MM.1S (cell line): ENCODE data around the gene GRIK4.

Experiments
- DNase-seq: peaks from one replicate; pipeline ENCODE4 v3.0.0-alpha.2; 2015
- H2AFZ ChIP-seq: fragments of 300-600 bp; sonication (generic); 2 replicates; pipeline ENCODE4 v1.6.0; 2016; ENCODE audit warnings: antibody characterized with exemption, low read length
- H3F3A ChIP-seq: fragments of 300-600 bp; sonication (generic); 2 replicates; pipeline ENCODE4 v1.6.1; 2016; ENCODE audit warnings: mild to moderate bottlenecking, antibody characterized with exemption, low read length, moderate library complexity, mixed read lengths; ENCODE audit not compliant: insufficient read depth
- H3K27ac ChIP-seq: fragments of 300-600 bp; sonication (generic); 2 replicates; pipeline ENCODE4 v1.5.1; 2016; ENCODE audit warnings: mild to moderate bottlenecking, low read length
- H3K27me3 ChIP-seq: fragments of 300-600 bp; sonication (generic); replicated peaks from 2 replicates; pipeline ENCODE4 v1.6.0; 2016; ENCODE audit warnings: low read length; ENCODE audit not compliant: insufficient read depth
- H3K36me3 ChIP-seq: fragments of 300-600 bp; sonication (generic); replicated peaks from 2 replicates; pipeline ENCODE4 v1.6.1; 2016; ENCODE audit warnings: mild to moderate bottlenecking, low read length, mixed read lengths; ENCODE audit not compliant: insufficient read depth
- H3K4me1 ChIP-seq: fragments of 300-600 bp; sonication (generic); 2 replicates; pipeline ENCODE4 v1.6.1; 2016; ENCODE audit warnings: low read length, mixed read lengths
- H3K4me2 ChIP-seq: fragments of 300-600 bp; sonication (generic); 2 replicates; pipeline ENCODE4 v1.6.0; 2016; ENCODE audit warnings: low read depth, low read length
- H3K4me3 ChIP-seq: fragments of 300-600 bp; sonication (generic); 2 replicates; pipeline ENCODE4 v1.5.1; 2016; ENCODE audit warnings: low read length, mixed read lengths
- H3K79me2 ChIP-seq: fragments of 300-600 bp; sonication (generic); 2 replicates; pipeline ENCODE4 v1.6.1; 2016; ENCODE audit warnings: mixed run types, low read length, mixed read lengths
- H3K9ac ChIP-seq: fragments of 300-600 bp; sonication (generic); 2 replicates; pipeline ENCODE4 v1.6.1; 2016; ENCODE audit warnings: low read length, mixed read lengths
- H3K9me2 ChIP-seq: fragments of 300-600 bp; sonication (generic); replicated peaks from 2 replicates; pipeline ENCODE4 v1.6.1; 2016; ENCODE audit warnings: mild to moderate bottlenecking, low read length, mixed read lengths; ENCODE audit not compliant: insufficient read depth
- H3K9me3 ChIP-seq: fragments of 300-600 bp; sonication (generic); replicated peaks from 2 replicates; pipeline ENCODE4 v1.6.1; 2016; ENCODE audit warnings: mild to moderate bottlenecking, low read length, mixed read lengths; ENCODE audit not compliant: insufficient read depth
- H4K20me1 ChIP-seq: fragments of 300-600 bp; sonication (generic); 2 replicates; pipeline ENCODE4 v1.6.1; 2016; ENCODE audit warnings: mild to moderate bottlenecking, low read length, moderate library complexity, mixed read lengths; ENCODE audit not compliant: insufficient read depth
- CTCF ChIP-seq: fragments of 300-600 bp; sonication (generic); IDR thresholded peaks from 2 replicates; pipeline ENCODE4 v1.5.1; 2016; ENCODE audit warnings: antibody characterized with exemption, low read length, mixed read lengths
- EZH2 ChIP-seq: fragments of 300-600 bp; sonication (generic); optimal IDR thresholded peaks from 2 replicates; pipeline ENCODE3; 2017; ENCODE audit warnings: low read depth, mild to moderate bottlenecking, antibody characterized with exemption, low read length, mixed read lengths
- EZH2phosphoT487 ChIP-seq: fragments of 300-600 bp; sonication (generic); IDR thresholded peaks from 2 replicates; pipeline ENCODE4 v1.6.1; 2018; ENCODE audit warnings: antibody characterized with exemption, low read length

The GRIK4 gene

GRCh38 chr11:120867988-120868387 is 356.4 kb downstream of the GRIK4 start:
- Histone ChIP-seq H3K27me3 (no peaks in the 10 kb centered on the region), H3K36me3 (no peaks in the 10 kb centered on the region), H4K20me1 (no peaks in the 10 kb centered on the region), H3K4me2 (no peak overlapping the region), H3F3A (no peaks in the 10 kb centered on the region), H3K27ac (no peak overlapping the region), H3K4me3 (no peak overlapping the region), H3K9me3 (no peaks in the 10 kb centered on the region), H3K9ac (no peak overlapping the region), H3K79me2 (no peaks in the 10 kb centered on the region), H3K9me2 (no peaks in the 10 kb centered on the region), H3K4me1 (no peaks in the 10 kb centered on the region), H2AFZ (no peak overlapping the region)
- DNase-seq: no peak
- TF ChIP-seq EZH2: no peak
- no peak for TF ChIP-seq CTCF
- TF ChIP-seq EZH2phosphoT487: no peak

GRCh38 chr11:120869097-120869496 is 357.5 kb downstream of the GRIK4 start:
- Histone ChIP-seq H2AFZ (no peak overlapping the region), H3K27me3 (no peaks in the 10 kb centered on the region), H3K9me2 (no peaks in the 10 kb centered on the region), H3K9me3 (no peaks in the 10 kb centered on the region), H3K36me3 (no peaks in the 10 kb centered on the region), H3K79me2 (no peaks in the 10 kb centered on the region), H3F3A (no peaks in the 10 kb centered on the region), H3K4me2 (no peak overlapping the region), H3K27ac (no peak overlapping the region), H3K9ac (no peak overlapping the region), H3K4me1 (no peaks in the 10 kb centered on the region), H4K20me1 (no peaks in the 10 kb centered on the region), H3K4me3 (no peak overlapping the region)
- no peak for DNase-seq
- TF ChIP-seq EZH2 (no peak), CTCF (no peak), EZH2phosphoT487 (no peak)

- no peaks in the 10 kb centered on the region for H3K79me2 ChIP-seq
- no peak overlapping the region for H3K9ac ChIP-seq
- no peak overlapping the region for H3K4me2 ChIP-seq
- no peaks in the 10 kb centered on the region for H4K20me1 ChIP-seq
- no peak for TF ChIP-seq CTCF
- no peak for TF ChIP-seq EZH2
- TF ChIP-seq EZH2phosphoT487: no peak
- no peaks in the 10 kb centered on the region for H3K36me3 ChIP-seq
- H3K27ac ChIP-seq: no peak overlapping the region
- H3K27me3 ChIP-seq: no peaks in the 10 kb centered on the region
- no peak for DNase-seq
- no peaks in the 10 kb centered on the region for H3K9me2 ChIP-seq
- no peak overlapping the region for H3K4me3 ChIP-seq
- no peaks in the 10 kb centered on the region for H3K9me3 ChIP-seq
- H3K4me1 ChIP-seq: no peaks in the 10 kb centered on the region
- no peaks in the 10 kb centered on the region for H3F3A ChIP-seq
- H2AFZ ChIP-seq: no peak overlapping the region
Measured at GRCh38 chr11:120869516-120870011, 358.0 kb downstream of the GRIK4 start.
